Measurements from ENCODE around the gene ZNF91. TPM values are rescaled to one million over a fixed set of nuclear protein-coding genes. Genes with fewer than 3 reads are reported as not detected.
"Not testable (repeated sequence)": the region's sequence is repeated elsewhere in the genome, so short reads cannot be mapped to it uniquely, and the experiment has no call there.

The ZNF91 gene
- total and polyA plus RNA-seq, 8 donors = 6.4 to 139 (median 110) TPM

DNA sequence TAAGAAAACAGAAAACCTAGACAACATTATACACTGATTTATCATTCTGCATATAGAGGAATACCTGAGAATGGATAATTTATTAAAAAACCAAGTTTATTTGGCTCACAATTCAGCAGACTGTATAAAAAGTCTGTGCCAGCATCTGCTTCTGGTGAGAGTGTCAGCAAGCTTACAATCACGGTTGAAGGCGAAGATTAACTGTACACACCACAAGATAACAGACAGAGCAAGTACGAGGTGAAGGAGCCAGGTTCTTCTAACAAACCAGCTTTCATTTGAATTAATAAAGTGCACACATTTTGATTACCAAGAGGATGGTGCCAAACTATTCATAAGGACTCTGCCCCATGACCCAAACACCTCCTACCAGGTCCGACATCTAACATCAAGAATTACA lies 28.8 kb downstream of the ZNF91 start:
- H3K4me3 ChIP-seq = no peak overlapping the region
- no peak for DNase-seq
- peaks cover 45 to 95% (median 70%) of the 10 kb centered on the region in 4 donors for H3K9me3 ChIP-seq
- H3K36me3 ChIP-seq = peaks cover 46 to 93% (median 89%) of the 10 kb centered on the region in 4 donors
- intact Hi-C loops (cut with DNase I; ENCODE audit: low total_unique reads) = no loop called here
- H3K4me1 ChIP-seq = no peaks in the 10 kb centered on the region
- H3K27me3 ChIP-seq = no peaks in the 10 kb centered on the region
- no peak overlapping the region for H3K27ac ChIP-seq
- 96 to 99% (median 97%) methylated on average over 4 of the region's 4 CpGs for WGBS, 5 donors
- TF ChIP-seq EP300 (IDR thresholded peaks at IDR 0.05) = no peak
- TF ChIP-seq POLR2A (IDR thresholded peaks at IDR 0.05) = no peak
- TF ChIP-seq POLR2AphosphoS5 (IDR thresholded peaks at IDR 0.05) = no peak
- TF ChIP-seq, protein P1, sequence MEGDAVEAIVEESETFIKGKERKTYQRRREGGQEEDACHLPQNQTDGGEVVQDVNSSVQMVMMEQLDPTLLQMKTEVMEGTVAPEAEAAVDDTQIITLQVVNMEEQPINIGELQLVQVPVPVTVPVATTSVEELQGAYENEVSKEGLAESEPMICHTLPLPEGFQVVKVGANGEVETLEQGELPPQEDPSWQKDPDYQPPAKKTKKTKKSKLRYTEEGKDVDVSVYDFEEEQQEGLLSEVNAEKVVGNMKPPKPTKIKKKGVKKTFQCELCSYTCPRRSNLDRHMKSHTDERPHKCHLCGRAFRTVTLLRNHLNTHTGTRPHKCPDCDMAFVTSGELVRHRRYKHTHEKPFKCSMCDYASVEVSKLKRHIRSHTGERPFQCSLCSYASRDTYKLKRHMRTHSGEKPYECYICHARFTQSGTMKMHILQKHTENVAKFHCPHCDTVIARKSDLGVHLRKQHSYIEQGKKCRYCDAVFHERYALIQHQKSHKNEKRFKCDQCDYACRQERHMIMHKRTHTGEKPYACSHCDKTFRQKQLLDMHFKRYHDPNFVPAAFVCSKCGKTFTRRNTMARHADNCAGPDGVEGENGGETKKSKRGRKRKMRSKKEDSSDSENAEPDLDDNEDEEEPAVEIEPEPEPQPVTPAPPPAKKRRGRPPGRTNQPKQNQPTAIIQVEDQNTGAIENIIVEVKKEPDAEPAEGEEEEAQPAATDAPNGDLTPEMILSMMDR (IDR thresholded peaks at IDR 0.05) = no peak

DNA sequence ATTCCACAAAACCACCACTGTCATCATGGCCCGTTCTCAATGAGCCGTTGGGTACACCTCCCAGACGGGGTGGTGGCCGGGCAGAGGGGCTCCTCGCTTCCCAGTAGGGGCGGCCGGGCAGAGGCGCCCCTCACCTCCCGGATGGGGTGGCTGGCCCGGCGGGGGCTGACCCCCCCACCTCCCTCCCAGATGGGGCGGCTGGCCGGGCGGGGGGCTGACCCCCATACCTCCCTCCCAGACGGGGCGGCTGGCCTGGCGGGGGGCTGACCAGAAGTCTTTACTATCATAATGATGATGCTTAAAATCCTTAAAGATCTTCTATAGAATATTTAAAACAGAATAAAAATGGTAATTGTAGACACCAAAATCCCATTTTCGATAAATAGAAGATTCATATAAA lies 29.2 kb downstream of the ZNF91 start:
- peaks cover 48 to 95% (median 72%) of the 10 kb centered on the region in 4 donors for H3K9me3 ChIP-seq
- H3K27ac ChIP-seq; H3K4me1 ChIP-seq; H3K4me3 ChIP-seq; DNase-seq; intact Hi-C loops (cut with DNase I; ENCODE audit: low total_unique reads); H3K27me3 ChIP-seq: not testable (repeated sequence)
- peaks cover 45 to 89% (median 85%) of the 10 kb centered on the region in 4 donors for H3K36me3 ChIP-seq
- 96 to 99% (median 98%) methylated on average over 18 of the region's 18 CpGs for WGBS, 5 donors

DNA sequence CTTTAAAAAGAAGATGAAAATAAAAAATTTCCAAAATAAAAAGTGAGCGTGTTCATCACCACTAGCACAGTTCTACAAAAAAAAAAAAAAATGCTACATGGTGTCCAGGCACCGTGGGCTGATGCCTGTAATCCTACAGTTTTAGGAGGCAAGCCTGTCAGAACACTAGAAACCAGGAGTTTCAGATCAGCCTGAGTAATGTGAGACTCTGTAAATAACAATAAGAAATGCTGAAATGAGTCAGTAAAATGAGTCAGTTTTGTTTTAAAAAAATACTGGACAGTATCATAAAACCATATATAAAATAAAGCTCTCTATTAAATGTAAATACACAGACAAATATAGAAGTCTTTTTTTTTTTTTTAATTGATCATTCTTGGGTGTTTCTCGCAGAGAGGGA lies 30.0 kb downstream of the ZNF91 start:
- Histone ChIP-seq H3K9me3 (peaks cover 48 to 95% (median 73%) of the 10 kb centered on the region in 4 donors), H3K4me3 (no peak overlapping the region), H3K27ac (no peak overlapping the region), H3K27me3 (no peaks in the 10 kb centered on the region), H3K4me1 (no peaks in the 10 kb centered on the region), H3K36me3 (peaks cover 37 to 81% (median 77%) of the 10 kb centered on the region in 4 donors)
- no peak for DNase-seq
- TF ChIP-seq, protein P1 (IDR thresholded peaks at IDR 0.05) = no peak
- TF ChIP-seq EP300 (IDR thresholded peaks at IDR 0.05) (no peak), POLR2AphosphoS5 (IDR thresholded peaks at IDR 0.05) (no peak), POLR2A (IDR thresholded peaks at IDR 0.05) (no peak)
- intact Hi-C loops (cut with DNase I; ENCODE audit: low total_unique reads) = no loop called here
- 97 to 99% (median 98%) methylated on average over 3 of the region's 3 CpGs for WGBS, 5 donors

DNA sequence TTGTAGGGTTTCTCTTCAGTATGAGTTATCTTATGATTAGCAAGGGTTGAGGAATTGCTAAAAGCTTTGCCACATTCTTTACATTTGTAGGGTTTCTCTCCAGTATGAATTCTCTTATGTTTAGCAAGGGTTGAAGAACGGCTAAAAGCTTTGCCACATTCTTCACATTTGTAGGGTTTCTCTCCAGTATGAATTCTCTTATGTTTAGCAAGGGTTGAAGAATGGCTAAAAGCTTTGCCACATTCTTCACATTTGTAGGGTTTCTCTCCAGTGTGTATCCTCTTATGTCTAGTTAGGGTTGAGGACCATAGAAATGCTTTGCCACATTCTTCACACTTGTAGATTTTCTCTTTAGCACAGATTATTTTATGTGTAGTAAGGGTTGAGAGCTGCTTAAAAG lies 33.4 kb downstream of the ZNF91 start:
- H3K4me3 ChIP-seq; H3K27ac ChIP-seq; DNase-seq; H3K27me3 ChIP-seq; intact Hi-C loops (cut with DNase I; ENCODE audit: low total_unique reads); H3K4me1 ChIP-seq: not testable (repeated sequence)
- WGBS, 5 donors = 88 to 100% (median 94%) methylated on average over 1 of the region's 1 CpG
- Histone ChIP-seq H3K36me3 (peaks cover 23 to 56% (median 53%) of the 10 kb centered on the region in 4 donors), H3K9me3 (peaks cover 45 to 99% (median 85%) of the 10 kb centered on the region in 4 donors)

DNA sequence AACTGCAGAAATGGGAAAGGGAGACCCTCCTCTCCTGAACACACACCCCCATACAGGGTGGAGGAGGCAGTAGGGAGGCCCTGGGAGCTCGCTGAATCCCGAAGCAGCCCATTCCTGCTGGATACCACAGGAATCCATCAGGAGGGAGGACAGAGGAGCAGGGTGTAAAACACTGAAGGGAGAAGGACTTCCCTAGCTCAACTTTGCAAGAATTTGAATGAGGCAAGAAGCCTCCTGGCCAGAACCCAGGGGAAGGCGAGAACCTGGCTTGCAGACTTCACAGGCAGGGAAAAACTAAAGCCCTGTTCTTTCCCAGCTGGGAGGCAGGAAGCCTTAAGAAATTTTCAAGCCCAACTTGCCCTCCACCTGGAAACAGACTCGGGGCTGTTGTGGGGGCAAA lies 43.5 kb downstream of the ZNF91 start:
- no peaks in the 10 kb centered on the region for H3K27me3 ChIP-seq
- no peak overlapping the region for H3K27ac ChIP-seq
- H3K9me3 ChIP-seq = peaks cover 71 to 100% (median 98%) of the 10 kb centered on the region in 4 donors
- no peaks in the 10 kb centered on the region for H3K4me1 ChIP-seq
- DNase-seq = no peak
- no peak overlapping the region for H3K4me3 ChIP-seq
- no peak for TF ChIP-seq EP300 (IDR thresholded peaks at IDR 0.05)
- TF ChIP-seq, protein P1 (IDR thresholded peaks at IDR 0.05) = no peak
- no peak for TF ChIP-seq POLR2AphosphoS5 (IDR thresholded peaks at IDR 0.05)
- TF ChIP-seq POLR2A (IDR thresholded peaks at IDR 0.05) = no peak
- H3K36me3 ChIP-seq = peaks cover 9 to 88% (median 67%) of the 10 kb centered on the region in 4 donors
- intact Hi-C loops (cut with DNase I; ENCODE audit: low total_unique reads) = no loop called here
- WGBS, 5 donors = 92 to 99% (median 98%) methylated on average over 4 of the region's 4 CpGs
